K562 (cell line): ENCODE data around the gene HCN3. TPM values are rescaled to one million over a fixed set of nuclear protein-coding genes. Genes with fewer than 3 reads are reported as not detected.

Source experiments
- ATAC-seq: fragments of 200-7000 bp; cut with Tn5 transposase; 3 replicates; pipeline ENCODE4 v1.9.1; 2020; ENCODE audit warnings: moderate library complexity
- BruUV-seq: library from RNA; stranded (reverse); fragments of 400-500 nt; replicated peaks from 2 replicates; lab custom pipeline; 2021; lab: Mats Ljungman, UMichigan
- CTCF ChIA-PET: fragments of 300-600 bp; formaldehyde crosslinking; extraction: SDS; loops from one replicate; lab custom pipeline; 2021; ENCODE audit warnings: low intra/inter-chr PET ratio; lab: Yijun Ruan, JAX
- POLR2A ChIA-PET: fragments of 300-600, 350-650 bp; sonication (Branson Sonifier 250); formaldehyde crosslinking; extraction: SDS; loops from one replicate; lab custom pipeline; 2021; ENCODE audit warnings: antibody characterized with exemption, inconsistent platforms; lab: Yijun Ruan, JAX
- DNase-seq, 4 experiments: peaks; one replicate each; pipeline versions ENCODE4 v3.0.0 to v3.0.0-alpha.2; 2011 to 2018; ENCODE audit warnings: low spot score in 3 of 4, mixed read lengths in 3 of 4; ENCODE audit errors: extremely low read depth in 1 of 4
- FAIRE-seq: peaks from 2 replicates; lab custom pipeline; 2011; peaks lifted over from hg19 to GRCh38; lab: Jason Lieb, UNC
- H2AFZ ChIP-seq: 2 replicates; pipeline ENCODE4 v1.6.0; 2011; ENCODE audit warnings: low read depth, low read length, control low read depth, inconsistent platforms
- H3K27ac ChIP-seq: fragments of 200-600 bp; 3 replicates; pipeline ENCODE4 v1.8.0; 2011; ENCODE audit warnings: low read depth, mild to moderate bottlenecking, control low read depth, inconsistent platforms, low read length, moderate library complexity, mixed read lengths; ENCODE audit errors: extremely low read depth
- H3K27me3 ChIP-seq, 2 experiments: fragments of 300-600 bp in 1 of 2; 2 replicates in 1 of 2; 3 replicates in 1 of 2; pipeline versions ENCODE4 v1.6.0 to v1.8.0; 2011; ENCODE audit warnings: inconsistent platforms in 2 of 2, low read length in 2 of 2, mild to moderate bottlenecking in 1 of 2, mixed read lengths in 1 of 2, moderate library complexity in 1 of 2; ENCODE audit not compliant: control insufficient read depth in 2 of 2, insufficient read depth in 2 of 2
- H3K36me3 ChIP-seq: fragments of 300-600 bp; 3 replicates; pipeline ENCODE4 v1.8.0; 2011; ENCODE audit warnings: mild to moderate bottlenecking, low read length, inconsistent platforms; ENCODE audit not compliant: control insufficient read depth, insufficient read depth
- H3K4me1 ChIP-seq, 2 experiments: fragments of 200-600 bp in 1 of 2; replicated peaks in 1 of 2; 2 replicates in 1 of 2; 3 replicates in 1 of 2; pipeline versions ENCODE4 v1.5.1 to v1.8.0; 2011; ENCODE audit warnings: inconsistent platforms in 2 of 2, low read length in 2 of 2, mild to moderate bottlenecking in 1 of 2, mixed read lengths in 1 of 2, moderate library complexity in 1 of 2; ENCODE audit not compliant: control insufficient read depth in 2 of 2, insufficient read depth in 2 of 2
- H3K4me2 ChIP-seq: 2 replicates; pipeline ENCODE4 v1.6.1; 2011; ENCODE audit warnings: low read length, control low read depth, inconsistent platforms, mixed read lengths; ENCODE audit not compliant: insufficient read depth
- H3K4me3 ChIP-seq: fragments of 200-600 bp; sonication (generic), shearing (Covaris generic); 2 replicates; pipeline ENCODE4 v1.5.1; 2016; ENCODE audit warnings: control low read depth, inconsistent platforms
- H3K79me2 ChIP-seq: fragments of 200-600 bp; 3 replicates; pipeline ENCODE4 v1.8.0; 2011; ENCODE audit warnings: low read length, inconsistent platforms; ENCODE audit not compliant: control insufficient read depth, insufficient read depth
- H3K9ac ChIP-seq, 2 experiments: 2 replicates each; pipeline versions ENCODE4 v1.6.0 to v1.6.1; 2011; ENCODE audit warnings: low read depth in 2 of 2, low read length in 2 of 2, control low read depth in 1 of 2, inconsistent platforms in 1 of 2, mild to moderate bottlenecking in 1 of 2, mixed read lengths in 1 of 2; ENCODE audit not compliant: insufficient read depth in 1 of 2
- H3K9me1 ChIP-seq: one replicate; pipeline ENCODE4 v1.6.0; 2011; ENCODE audit warnings: inconsistent platforms, mild to moderate bottlenecking, low read length, moderate library complexity; ENCODE audit not compliant: control insufficient read depth, insufficient read depth
- H3K9me3 ChIP-seq: replicated peaks from 2 replicates; pipeline ENCODE4 v1.5.1; 2011; ENCODE audit warnings: low read depth, low read length, inconsistent platforms; ENCODE audit not compliant: control insufficient read depth, insufficient read depth
- H4K20me1 ChIP-seq: replicated peaks from 2 replicates; pipeline ENCODE4 v1.6.1; 2011; ENCODE audit warnings: low read length, inconsistent platforms, mixed read lengths; ENCODE audit not compliant: control insufficient read depth, insufficient read depth
- CBX8 ChIP-seq: fragments of 200-600 bp; sonication (generic); IDR thresholded peaks from 2 replicates; pipeline ENCODE4 v1.6.1; 2012; ENCODE audit warnings: borderline replicate concordance, mixed run types, low read depth, mild to moderate bottlenecking, moderate library complexity, mixed read lengths, low read length, control low read depth, inconsistent platforms; ENCODE audit not compliant: poor library complexity, severe bottlenecking; ENCODE audit errors: extremely low read depth
- ETS1 ChIP-seq: conservative IDR thresholded peaks from 2 replicates; pipeline ENCODE4 v1.6.1; 2011; ENCODE audit warnings: low read depth, mild to moderate bottlenecking, low read length; ENCODE audit not compliant: control insufficient read depth
- GATA2 ChIP-seq: sonication (generic); formaldehyde crosslinking; IDR thresholded peaks from 2 replicates; pipeline ENCODE4 v1.4.0; 2020; ENCODE audit warnings: mild to moderate bottlenecking, missing genetic modification reagents
- KHSRP ChIP-seq: fragments of 450-650 bp; IDR thresholded peaks from 2 replicates; pipeline ENCODE4 v1.6.1; 2017
- KLF6 ChIP-seq: fragments of 250-450 bp; sonication (Bioruptor Pico); IDR thresholded peaks from 2 replicates; pipeline ENCODE4 v1.4.0; 2020; ENCODE audit warnings: mild to moderate bottlenecking, moderate library complexity, borderline replicate concordance
- NELFE ChIP-seq: IDR thresholded peaks from 2 replicates; pipeline ENCODE4 v1.6.1; 2011; ENCODE audit warnings: mild to moderate bottlenecking; ENCODE audit not compliant: insufficient read depth, insufficient read length
- PTTG1 ChIP-seq: fragments of 450-650 bp; IDR thresholded peaks from 2 replicates; pipeline ENCODE4 v1.6.1; 2016; ENCODE audit warnings: low read depth, mild to moderate bottlenecking, missing genetic modification characterization, missing compliant biosample characterization
- SIN3B ChIP-seq: fragments of 450-650 bp; IDR thresholded peaks from 2 replicates; pipeline ENCODE4 v1.6.1; 2017; ENCODE audit warnings: low read depth, mild to moderate bottlenecking, moderate library complexity
- ZMIZ1 ChIP-seq, 2 experiments: fragments of 150-350 bp in 1 of 2; IDR thresholded peaks; 2 replicates each; pipeline ENCODE4 v1.6.1; 2012 to 2016; ENCODE audit warnings: low read depth in 2 of 2, low read length in 2 of 2, mild to moderate bottlenecking in 1 of 2, moderate library complexity in 1 of 2
- ZNF277 ChIP-seq: fragments of 250-450 bp; sonication (Bioruptor Pico); IDR thresholded peaks from 2 replicates; pipeline ENCODE4 v1.8.0; 2022; ENCODE audit warnings: inconsistent platforms, mild to moderate bottlenecking, moderate library complexity, borderline replicate concordance
- WGBS: fragments of 100-300 bp; shearing (Covaris generic); methylation state at CpG from one replicate; pipeline ENCODE4 v1.1.6; 2016; ENCODE audit warnings: low coverage, mixed read lengths; ENCODE audit not compliant: insufficient coverage; ENCODE audit errors: missing lambda C conversion rate; 5-methylcytosine and 5-hydroxymethylcytosine counted together
- in situ Hi-C: fragments of 300-500 bp; cut with MboI; formaldehyde crosslinking; loops from 4 replicates; pipeline ENCODE4 v1.15.0; 2018; ENCODE audit warnings: inconsistent platforms, mixed read lengths
- intact Hi-C: fragments of 100-400 bp; cut with micrococcal nuclease; formaldehyde crosslinking; loops from 2 replicates; pipeline ENCODE4 v1.14.2; 2022
- polyA plus RNA-seq, 8 experiments: library from polyadenylated mRNA; depleted of rRNA in 4 of 8; stranded (reverse) in 5 of 8; unstranded in 3 of 8; fragments of >200 nt; fragmentation: Nextera tagmentation in 2 of 8; fragmentation: Illumina TruSeq in 1 of 8; extraction: Ambion mirVana in 2 of 8; extraction: Trizol in 1 of 8; gene quantifications; 2 replicates each; pipeline versions ENCODE4 v1.2.1 to v1.2.3, GENCODE V29; 2011 to 2014; ENCODE audit warnings: inconsistent platforms in 1 of 8, missing spikeins in 1 of 8
- total RNA-seq, 7 experiments: library from RNA; depleted of rRNA in 6 of 7; stranded (reverse); fragments of >200 nt in 6 of 7; fragmentation: Illumina TruSeq in 2 of 7; extraction: Trizol in 2 of 7; gene quantifications; 2 replicates each; pipeline versions ENCODE4 v1.2.1 to v1.2.3, GENCODE V29; 2011 to 2021; ENCODE audit warnings: low replicate concordance in 1 of 7
- TF ChIP-seq, protein P1 (sequence below): fragments of 200-800 bp; sonication (Bioruptor generic); IDR thresholded peaks from 2 replicates; pipeline ENCODE4 v1.6.1; 2017; ENCODE audit warnings: missing genetic modification characterization, missing compliant biosample characterization

The HCN3 gene
- total and polyA plus RNA-seq, 9 of the 15 experiments (the other 6 are each of a cell fraction or from before 2014, with no cell fraction given): 0.91 to 9.7 (median 3.9) TPM

- peak within 1 kb of the TSS; percentile 81 for H3K4me2 ChIP-seq
- H4K20me1 ChIP-seq: no peaks in the 10 kb centered on the region
- peaks cover 23% of the 10 kb centered on the region for H3K79me2 ChIP-seq
- H3K4me3 ChIP-seq: peak within 1 kb of the TSS; percentile 58
- no peaks in the 10 kb centered on the region for H3K9me3 ChIP-seq
- ATAC-seq (peak; percentile 92), DNase-seq (peak; percentile 92 to 94 (median 94)), FAIRE-seq (peak; percentile 83)
- peaks cover 25 to 46% of the 10 kb centered on the region in 2 experiments for H3K4me1 ChIP-seq
- CTCF ChIA-PET: interaction anchor here (0.7 kb wide), 1 partner anchor 34 kb away, joined by 5 read pairs; no protein-coding TSS in a partner anchor
- H2AFZ ChIP-seq: peak within 1 kb of the TSS; percentile 93
- intact Hi-C loops: loop anchor here (10.0 kb wide), 1 partner anchor 249 kb away; no protein-coding TSS in a partner anchor
- H3K9ac ChIP-seq: peak within 1 kb of the TSS; percentile 75 to 97
- WGBS: 8% methylated on average over 30 of the region's 54 CpGs
- H3K9me1 ChIP-seq: no peaks in the 10 kb centered on the region
- BruUV-seq: no TSS peak
- H3K36me3 ChIP-seq: peaks cover 42% of the 10 kb centered on the region; the same call in 2 of the 3 replicates
- in situ Hi-C loops: loop anchor here (10.0 kb wide), 1 partner anchor 339 kb away; no protein-coding TSS in a partner anchor
- peak within 1 kb of the TSS; percentile 65 for H3K27ac ChIP-seq
- no peaks in the 10 kb centered on the region for H3K27me3 ChIP-seq
- POLR2A ChIA-PET: interaction anchor here (0.7 to 2.1 kb wide), 6 partner anchors 8 to 66 kb away, joined by 3 to 9 read pairs (median 4); partner anchors contain the start of gene RUSC1
- TF ChIP-seq ETS1 (peak; percentile 96), ZMIZ1 (IDR thresholded peaks at IDR 0.05; ENCODE audit: low read depth in 2 of 2, low read length in 2 of 2) (no peak), KHSRP (no peak), CBX8 (no peak), ZNF277 (CRISPR knock-in tag) (no peak), NELFE (no peak), SIN3B (no peak), GATA2 (CRISPR knock-in tag) (no peak), KLF6 (CRISPR knock-in tag) (no peak), PTTG1 (tag) (no peak)
- TF ChIP-seq, protein P1, sequence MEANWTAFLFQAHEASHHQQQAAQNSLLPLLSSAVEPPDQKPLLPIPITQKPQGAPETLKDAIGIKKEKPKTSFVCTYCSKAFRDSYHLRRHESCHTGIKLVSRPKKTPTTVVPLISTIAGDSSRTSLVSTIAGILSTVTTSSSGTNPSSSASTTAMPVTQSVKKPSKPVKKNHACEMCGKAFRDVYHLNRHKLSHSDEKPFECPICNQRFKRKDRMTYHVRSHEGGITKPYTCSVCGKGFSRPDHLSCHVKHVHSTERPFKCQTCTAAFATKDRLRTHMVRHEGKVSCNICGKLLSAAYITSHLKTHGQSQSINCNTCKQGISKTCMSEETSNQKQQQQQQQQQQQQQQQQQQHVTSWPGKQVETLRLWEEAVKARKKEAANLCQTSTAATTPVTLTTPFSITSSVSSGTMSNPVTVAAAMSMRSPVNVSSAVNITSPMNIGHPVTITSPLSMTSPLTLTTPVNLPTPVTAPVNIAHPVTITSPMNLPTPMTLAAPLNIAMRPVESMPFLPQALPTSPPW (CRISPR knock-in tag): peak; percentile 99
These were observed 21.8 kb upstream of the HCN3 start, which contains the start of gene ENTREP3 for GRCh38 chr1:155255243-155256007. ENTREP3 (minus strand) TSS chr1:155255483; CDS start chr1:155254877, 606 bp downstream.
